AG20443 (cell line): ENCODE data around the gene CDK2AP2.
"Not testable (repeated sequence)": the region's sequence is repeated elsewhere in the genome, so short reads cannot be mapped to it uniquely, and the experiment has no call there.

Experiments
- DNase-seq: peaks from one replicate; pipeline ENCODE4 v3.0.0; 2012; ENCODE audit warnings: low spot score, mixed read lengths

CDK2AP2 gene

DNA sequence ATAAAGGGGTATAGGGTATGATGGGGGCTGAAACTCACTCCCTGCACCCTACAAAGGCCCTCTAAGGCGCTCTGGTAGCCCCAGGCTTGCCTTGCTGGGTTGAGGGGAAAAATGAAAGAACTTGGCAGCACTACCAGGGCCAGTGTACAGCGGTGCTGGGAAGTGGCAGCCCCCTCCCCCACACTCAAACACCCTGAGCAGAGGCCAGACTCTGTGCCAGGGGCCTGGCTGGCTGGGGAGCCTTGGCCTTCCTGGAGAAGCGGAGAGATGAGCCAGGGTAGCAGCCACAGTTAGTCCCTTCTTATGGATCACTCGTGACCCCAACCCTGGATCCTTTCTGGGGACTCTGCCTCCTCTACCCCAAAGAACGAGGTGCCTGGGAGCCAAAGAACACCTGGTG, 41.6 kb downstream of the CDK2AP2 start:
- DNase-seq = no peak

DNA sequence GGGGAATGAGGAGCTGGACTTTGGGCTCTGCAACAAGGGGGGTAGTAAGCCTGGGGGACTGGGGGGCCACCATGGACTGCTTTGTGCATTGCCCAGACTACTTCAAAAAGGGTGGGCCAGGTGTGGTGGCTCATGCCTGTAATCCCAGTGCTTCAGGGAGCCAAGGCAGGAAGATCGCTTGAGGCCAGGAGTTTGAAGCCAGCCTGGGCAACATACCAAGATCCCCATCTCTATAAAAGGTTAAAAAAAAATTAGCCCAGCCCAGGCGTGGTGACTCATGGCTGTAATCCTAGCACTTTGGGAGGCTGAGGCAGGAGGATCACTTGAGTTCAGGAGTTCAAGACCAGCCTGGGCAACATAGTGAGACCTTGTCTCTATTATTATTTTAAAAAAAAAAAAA, 42.4 kb downstream of the CDK2AP2 start:
- not testable (repeated sequence) for DNase-seq

DNA sequence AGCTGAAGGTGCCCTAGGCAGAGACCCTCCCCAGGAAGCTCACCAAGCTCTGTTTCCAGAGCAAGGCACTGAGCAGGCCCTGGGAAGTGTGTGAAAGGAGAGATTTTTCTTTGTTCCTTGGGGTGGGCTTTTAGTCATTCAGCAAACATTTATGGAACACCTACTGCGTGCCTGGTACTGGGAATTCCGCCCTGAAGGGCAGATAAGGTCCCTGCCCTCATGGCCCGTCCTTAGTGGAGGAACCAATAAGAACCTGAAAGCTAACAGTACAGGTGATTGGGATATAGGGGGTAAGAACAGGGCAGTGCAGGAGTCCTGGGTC, 42.8 kb downstream of the CDK2AP2 start:
- DNase-seq = no peak

DNA sequence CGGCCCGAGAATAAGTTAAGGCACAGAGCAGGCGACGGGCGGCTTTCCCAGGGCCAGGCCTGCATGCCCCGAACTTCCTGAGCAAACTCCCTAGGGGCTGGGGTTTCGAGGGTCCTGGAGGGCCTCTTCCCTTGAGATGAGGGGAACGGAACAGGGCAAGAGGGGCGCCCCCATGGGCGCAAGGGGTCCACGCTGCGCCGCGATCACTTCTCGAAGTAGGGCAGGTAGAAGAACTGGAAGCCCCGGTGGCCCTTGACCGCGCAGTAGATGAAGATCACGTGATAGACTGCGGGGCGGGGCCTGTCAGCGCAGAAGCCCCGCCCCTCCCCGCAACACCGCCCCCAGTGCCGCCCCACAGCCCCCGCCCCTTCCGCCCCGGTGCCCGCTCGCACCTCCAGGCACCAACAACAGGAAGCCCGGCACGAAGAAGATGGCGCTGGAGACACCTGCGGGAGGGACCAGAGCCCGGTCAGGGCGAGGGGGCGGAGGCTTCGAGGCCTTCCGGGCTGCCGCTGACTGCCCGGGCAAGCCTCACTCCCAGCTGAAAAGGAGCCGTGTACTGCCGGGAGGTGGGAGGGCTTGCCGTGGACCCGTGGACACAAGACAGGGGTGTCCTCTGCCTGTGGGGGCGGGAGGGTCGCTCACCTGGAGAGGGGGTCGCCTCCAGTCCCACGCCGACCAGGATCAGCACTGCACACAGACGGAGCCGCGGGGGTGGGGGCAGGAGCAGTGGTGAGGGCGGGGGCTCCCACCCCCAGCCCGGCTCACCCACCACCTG, 43.4 kb downstream of the CDK2AP2 start:
- DNase-seq = peak; percentile 93

DNA sequence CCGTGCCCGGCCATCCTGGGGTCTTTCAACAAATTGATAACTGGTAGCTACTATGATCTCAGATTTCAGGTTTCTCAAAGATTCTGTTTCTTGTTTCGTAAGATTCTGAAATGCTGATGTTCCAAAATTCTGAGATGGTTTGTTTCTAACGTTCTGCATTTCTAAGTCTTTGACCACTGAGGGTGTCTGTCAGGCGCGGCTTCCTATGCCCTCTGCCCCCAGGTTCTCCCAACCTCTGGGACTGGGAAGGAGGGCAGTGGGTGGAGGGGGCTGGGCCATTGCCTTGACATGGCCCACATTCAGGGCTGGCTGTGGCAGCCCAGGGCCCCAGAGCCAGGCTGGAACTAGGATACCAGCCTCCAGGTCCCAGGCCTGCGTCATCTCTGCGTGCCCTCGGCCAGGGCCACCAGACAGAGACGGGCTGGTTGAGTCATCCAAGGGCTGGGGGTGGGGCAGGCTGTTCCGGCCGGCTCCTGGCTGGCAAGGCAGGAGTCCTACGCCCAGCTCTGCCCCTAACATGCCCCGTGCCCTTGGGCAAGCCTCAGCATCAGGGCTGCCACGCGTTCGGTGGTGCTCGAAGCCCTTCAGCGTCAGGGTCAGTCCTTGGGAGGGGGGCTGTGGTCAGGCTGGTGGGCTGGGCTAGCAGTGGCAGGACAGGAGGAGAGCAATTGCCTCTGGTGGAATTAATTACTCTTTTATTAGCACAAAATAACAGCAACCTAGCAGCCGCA, 44.1 kb downstream of the CDK2AP2 start:
- DNase-seq = peak; percentile 83

- no peak for DNase-seq
Observed at GRCh38 chr11:67463186-67463585, 44.8 kb downstream of the CDK2AP2 start.

DNA sequence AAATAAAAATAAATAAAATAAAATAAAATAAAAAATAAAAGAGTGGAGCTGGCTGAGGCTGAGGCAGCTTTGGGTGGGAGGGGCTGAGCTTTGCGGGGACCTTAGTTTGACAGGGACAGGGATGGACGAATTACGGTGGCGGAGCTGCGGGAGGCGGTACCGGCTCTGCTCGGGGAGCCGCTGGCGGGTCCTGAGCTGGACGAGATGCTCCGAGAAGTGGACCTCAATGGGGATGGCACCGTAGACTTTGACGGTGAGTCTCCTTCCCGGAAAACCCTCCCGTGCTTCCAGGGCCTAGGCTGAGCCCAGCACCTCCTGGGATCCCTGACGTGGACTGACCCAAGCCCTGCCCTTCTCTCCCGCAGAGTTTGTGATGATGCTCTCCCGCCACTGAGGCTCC, 49.7 kb downstream of the CDK2AP2 start:
- no peak for DNase-seq

GRCh38 chr11:67457453-67457852, 50.5 kb downstream of the CDK2AP2 start:
- DNase-seq = no peak
